ENCODE results near the gene C1orf105.

GRCh38 chr1:172431721-172432192 is 11.3 kb downstream of the C1orf105 start:
- no peak for TF ChIP-seq POLR2A (IDR thresholded peaks at IDR 0.05)
- peak in 1 of 6 experiments; percentile 13 for TF ChIP-seq CTCF (IDR thresholded peaks at IDR 0.05)

Measured in esophagus squamous epithelium (tissue), 4 donors.